Panc1 (cell line): Measurements from ENCODE around the gene CIB2. TPM values are rescaled to one million over a fixed set of nuclear protein-coding genes. Genes with fewer than 3 reads are reported as not detected.

Experiments used
- ATAC-seq: fragments of 200-7000 bp; cut with Tn5 transposase; 2 replicates; pipeline ENCODE4 v1.9.1; 2020; ENCODE audit warnings: mild to moderate bottlenecking, moderate library complexity
- BruUV-seq: library from RNA; stranded (reverse); fragments of 400-500 nt; replicated peaks from 2 replicates; lab custom pipeline; 2021; lab: Mats Ljungman, UMichigan
- CTCF ChIA-PET: fragments of 300-600 bp; sonication (Branson Sonifier 250); formaldehyde crosslinking; loops from one replicate; lab custom pipeline; 2022; ENCODE audit warnings: antibody characterized with exemption; lab: Charles Lee
- POLR2A ChIA-PET: fragments of 300-600 bp; sonication (Branson Sonifier 250); formaldehyde crosslinking; loops from one replicate; lab custom pipeline; 2022; ENCODE audit warnings: antibody characterized with exemption; lab: Charles Lee
- DNase-seq: peaks from one replicate; pipeline ENCODE4 v3.0.0-alpha.2; 2010; ENCODE audit warnings: low read depth, low spot score
- H3K27ac ChIP-seq: 2 replicates; pipeline ENCODE4 v1.5.1; 2011; ENCODE audit warnings: mild to moderate bottlenecking, low read length, inconsistent platforms
- H3K27me3 ChIP-seq: fragments of 200-500 bp; sonication (Bioruptor generic); 2 replicates; pipeline ENCODE4 v1.6.0; 2014; ENCODE audit warnings: low read length, inconsistent platforms; ENCODE audit not compliant: control insufficient read depth, insufficient read depth
- H3K36me3 ChIP-seq: fragments of 200-500 bp; sonication (Bioruptor generic); 2 replicates; pipeline ENCODE4 v1.5.1; 2014; ENCODE audit warnings: inconsistent platforms, mild to moderate bottlenecking, low read length, moderate library complexity; ENCODE audit not compliant: control insufficient read depth, insufficient read depth
- H3K4me1 ChIP-seq: 2 replicates; pipeline ENCODE4 v1.5.1; 2011; ENCODE audit warnings: inconsistent platforms, mild to moderate bottlenecking, low read length, moderate library complexity; ENCODE audit not compliant: control insufficient read depth, insufficient read depth
- H3K4me3 ChIP-seq, 2 experiments: 2 replicates each; pipeline ENCODE4 v1.5.1; 2011 to 2012; ENCODE audit warnings: low read depth in 2 of 2, low read length in 2 of 2, mild to moderate bottlenecking in 2 of 2, inconsistent platforms in 1 of 2, moderate library complexity in 1 of 2
- H3K9me3 ChIP-seq: fragments of 200-500 bp; sonication (Bioruptor generic); 2 replicates; pipeline ENCODE4 v1.5.1; 2014; ENCODE audit warnings: low read depth, mild to moderate bottlenecking, inconsistent platforms, low read length, moderate library complexity; ENCODE audit not compliant: control insufficient read depth, insufficient read depth
- CTCF ChIP-seq: fragments of 450-650 bp; IDR thresholded peaks from 2 replicates; pipeline ENCODE4 v1.5.1; 2017; ENCODE audit warnings: mild to moderate bottlenecking
- POLR2AphosphoS5 ChIP-seq: IDR thresholded peaks from 2 replicates; pipeline ENCODE4 v1.6.1; 2012; ENCODE audit warnings: mild to moderate bottlenecking, low read depth, low read length, moderate library complexity
- SIN3A ChIP-seq: IDR thresholded peaks from 2 replicates; pipeline ENCODE4 v1.6.1; 2012; ENCODE audit warnings: low read depth, mild to moderate bottlenecking, low read length, moderate library complexity, borderline replicate concordance; ENCODE audit not compliant: insufficient read depth
- TCF7L2 ChIP-seq: IDR thresholded peaks from 2 replicates; pipeline ENCODE4 v1.6.1; 2011; ENCODE audit warnings: mild to moderate bottlenecking, low read depth, low read length, inconsistent platforms
- in situ Hi-C: cut with HindIII; loops from 2 replicates; pipeline ENCODE4 v1.10.0; 2016; ENCODE audit warnings: low sequenced_read_pairs, low pct_unique_long_range_greater_than_20kb
- intact Hi-C: fragments of 100-400 bp; cut with micrococcal nuclease; formaldehyde crosslinking; loops from one replicate; pipeline ENCODE4 v1.10.0; 2022; ENCODE audit not compliant: unreplicated experiment
- total RNA-seq: library from RNA; stranded (reverse); gene quantifications from one replicate; pipeline ENCODE4 v1.2.1, GENCODE V29; 2021; ENCODE audit not compliant: unreplicated experiment
- TF ChIP-seq, protein P1 (sequence below), 2 experiments: IDR thresholded peaks; 2 replicates each; pipeline ENCODE4 v1.6.1; 2011 to 2012; ENCODE audit warnings: low read depth in 2 of 2, control low read depth in 1 of 2, low read length in 1 of 2, mild to moderate bottlenecking in 1 of 2, moderate library complexity in 1 of 2; ENCODE audit not compliant: insufficient read depth in 1 of 2

CIB2 gene
- total RNA-seq, 1 experiment from 2014 or later: 37.3 TPM

- in situ Hi-C loops: no loop called here
These were observed 48.1 kb upstream of the CIB2 start for GRCh38 chr15:78179286-78179840.

DNA sequence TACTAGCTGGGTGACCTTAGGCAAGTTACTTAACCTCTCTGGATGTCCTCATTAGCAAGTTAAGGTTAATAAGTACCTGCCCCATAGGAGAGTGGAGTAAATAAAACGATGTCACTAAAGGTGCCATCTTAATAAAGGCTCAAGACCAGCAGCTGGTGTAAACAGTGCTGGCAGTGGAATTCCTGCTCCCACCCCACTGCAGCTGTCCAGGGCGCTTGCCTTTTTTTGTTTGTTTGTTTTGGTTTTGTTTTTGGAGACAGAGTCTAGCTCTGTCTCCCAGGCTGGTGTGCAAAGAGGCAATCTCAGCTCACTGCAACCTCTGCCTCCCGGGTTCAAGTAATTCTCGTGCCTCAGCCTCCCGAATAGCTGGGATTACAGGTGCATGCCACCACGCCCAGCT is 46.8 kb upstream of the CIB2 start:
- H3K4me1 ChIP-seq: no peaks in the 10 kb centered on the region
- DNase-seq (no peak), ATAC-seq (no peak)
- CTCF ChIA-PET: interaction anchor here (0.7 to 2.3 kb wide), 5 partner anchors 17 to 70 kb away, joined by 3 to 8 read pairs (median 4); no protein-coding TSS in a partner anchor
- H3K27ac ChIP-seq: no peak overlapping the region
- H3K9me3 ChIP-seq: no peaks in the 10 kb centered on the region
- no peak overlapping the region for H3K4me3 ChIP-seq
- H3K27me3 ChIP-seq: no peaks in the 10 kb centered on the region
- BruUV-seq: no TSS peak
- in situ Hi-C loops (no loop called here), intact Hi-C loops (no loop called here)
- POLR2A ChIA-PET: no interaction called here
- no peaks in the 10 kb centered on the region for H3K36me3 ChIP-seq
- TF ChIP-seq POLR2AphosphoS5: no peak
- TF ChIP-seq CTCF: no peak
- TF ChIP-seq SIN3A: no peak
- TF ChIP-seq, protein P1, sequence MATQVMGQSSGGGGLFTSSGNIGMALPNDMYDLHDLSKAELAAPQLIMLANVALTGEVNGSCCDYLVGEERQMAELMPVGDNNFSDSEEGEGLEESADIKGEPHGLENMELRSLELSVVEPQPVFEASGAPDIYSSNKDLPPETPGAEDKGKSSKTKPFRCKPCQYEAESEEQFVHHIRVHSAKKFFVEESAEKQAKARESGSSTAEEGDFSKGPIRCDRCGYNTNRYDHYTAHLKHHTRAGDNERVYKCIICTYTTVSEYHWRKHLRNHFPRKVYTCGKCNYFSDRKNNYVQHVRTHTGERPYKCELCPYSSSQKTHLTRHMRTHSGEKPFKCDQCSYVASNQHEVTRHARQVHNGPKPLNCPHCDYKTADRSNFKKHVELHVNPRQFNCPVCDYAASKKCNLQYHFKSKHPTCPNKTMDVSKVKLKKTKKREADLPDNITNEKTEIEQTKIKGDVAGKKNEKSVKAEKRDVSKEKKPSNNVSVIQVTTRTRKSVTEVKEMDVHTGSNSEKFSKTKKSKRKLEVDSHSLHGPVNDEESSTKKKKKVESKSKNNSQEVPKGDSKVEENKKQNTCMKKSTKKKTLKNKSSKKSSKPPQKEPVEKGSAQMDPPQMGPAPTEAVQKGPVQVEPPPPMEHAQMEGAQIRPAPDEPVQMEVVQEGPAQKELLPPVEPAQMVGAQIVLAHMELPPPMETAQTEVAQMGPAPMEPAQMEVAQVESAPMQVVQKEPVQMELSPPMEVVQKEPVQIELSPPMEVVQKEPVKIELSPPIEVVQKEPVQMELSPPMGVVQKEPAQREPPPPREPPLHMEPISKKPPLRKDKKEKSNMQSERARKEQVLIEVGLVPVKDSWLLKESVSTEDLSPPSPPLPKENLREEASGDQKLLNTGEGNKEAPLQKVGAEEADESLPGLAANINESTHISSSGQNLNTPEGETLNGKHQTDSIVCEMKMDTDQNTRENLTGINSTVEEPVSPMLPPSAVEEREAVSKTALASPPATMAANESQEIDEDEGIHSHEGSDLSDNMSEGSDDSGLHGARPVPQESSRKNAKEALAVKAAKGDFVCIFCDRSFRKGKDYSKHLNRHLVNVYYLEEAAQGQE (IDR thresholded peaks at IDR 0.05; ENCODE audit: insufficient read depth in 1 of 2, low read depth in 2 of 2, low read length in 1 of 2): no peak
- TF ChIP-seq TCF7L2: no peak

More at GRCh38 chr15:78179286-78179840, 48.1 kb upstream of the CIB2 start:
- Histone ChIP-seq H3K36me3 (no peaks in the 10 kb centered on the region), H3K9me3 (no peaks in the 10 kb centered on the region), H3K4me3 (no peak overlapping the region), H3K4me1 (no peaks in the 10 kb centered on the region), H3K27me3 (no peaks in the 10 kb centered on the region), H3K27ac (no peak overlapping the region)
- CTCF ChIA-PET: interaction anchor here (1.1 kb wide), 1 partner anchor 16 kb away, joined by 4 read pairs; no protein-coding TSS in a partner anchor
- ATAC-seq: no peak
- no peak for DNase-seq
- TF ChIP-seq, protein P1 (IDR thresholded peaks at IDR 0.05; ENCODE audit: insufficient read depth in 1 of 2, low read depth in 2 of 2, low read length in 1 of 2): no peak
- no peak for TF ChIP-seq POLR2AphosphoS5
- TF ChIP-seq CTCF: no peak
- no peak for TF ChIP-seq TCF7L2
- no peak for TF ChIP-seq SIN3A
- no TSS peak for BruUV-seq
- intact Hi-C loops: no loop called here
- POLR2A ChIA-PET: no interaction called here
